ENCODE measurements around the gene ZDHHC4. TPM values are rescaled to one million over a fixed set of nuclear protein-coding genes. Genes with fewer than 3 reads are reported as not detected.

ZDHHC4 gene
- total and polyA plus RNA-seq, 2 of the 8 experiments (the other 6 are each of a cell fraction or from before 2014, with no cell fraction given) = 50.2 to 171 TPM

DNA sequence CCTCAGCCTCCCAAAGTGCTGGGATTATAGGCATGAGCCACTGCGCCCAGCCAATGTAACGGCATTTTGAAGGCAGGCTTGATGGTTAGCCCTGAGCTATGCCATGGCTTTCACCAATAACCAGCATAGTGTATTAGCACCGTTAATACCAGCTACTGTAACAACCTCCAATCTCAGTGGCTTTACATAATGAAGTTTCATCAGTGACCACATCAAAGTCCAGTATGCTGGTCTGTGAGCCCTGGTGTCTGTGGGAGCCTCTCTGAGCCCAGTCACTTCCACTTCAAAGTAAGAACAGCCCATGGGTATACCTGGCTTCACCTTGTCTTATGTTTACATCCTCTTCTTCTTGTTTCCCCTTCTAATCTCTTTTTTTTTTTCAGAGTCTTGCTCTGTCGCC is 11.6 kb upstream of the ZDHHC4 start (continued):
- TF ChIP-seq, protein P1, sequence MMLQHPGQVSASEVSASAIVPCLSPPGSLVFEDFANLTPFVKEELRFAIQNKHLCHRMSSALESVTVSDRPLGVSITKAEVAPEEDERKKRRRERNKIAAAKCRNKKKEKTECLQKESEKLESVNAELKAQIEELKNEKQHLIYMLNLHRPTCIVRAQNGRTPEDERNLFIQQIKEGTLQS (IDR thresholded peaks at IDR 0.05; ENCODE audit: insufficient read depth, low read depth, low read length) = no peak
- no peak for TF ChIP-seq MAFK (IDR thresholded peaks at IDR 0.05; ENCODE audit: low read depth, low read length)
- TF ChIP-seq YY1 (IDR thresholded peaks at IDR 0.05; ENCODE audit: low read depth, low read length) = no peak
- no peak for TF ChIP-seq KDM1A (IDR thresholded peaks at IDR 0.05; ENCODE audit: borderline replicate concordance, low read length)
- no peak for TF ChIP-seq TCF12 (IDR thresholded peaks at IDR 0.05; ENCODE audit: low read depth, low read length)
- TF ChIP-seq POLR2AphosphoS5 (IDR thresholded peaks at IDR 0.05; ENCODE audit: low read depth, low read length) = no peak

All from H1 (cell line).